ENCODE results near the gene NAPSA. TPM values are rescaled to one million over a fixed set of nuclear protein-coding genes. Genes with fewer than 3 reads are reported as not detected.

The NAPSA gene
- total and polyA plus RNA-seq, 9 of the 15 experiments (the other 6 are each of a cell fraction or from before 2014, with no cell fraction given) = 0.25 to 1.9 (median 0.69) TPM

DNA sequence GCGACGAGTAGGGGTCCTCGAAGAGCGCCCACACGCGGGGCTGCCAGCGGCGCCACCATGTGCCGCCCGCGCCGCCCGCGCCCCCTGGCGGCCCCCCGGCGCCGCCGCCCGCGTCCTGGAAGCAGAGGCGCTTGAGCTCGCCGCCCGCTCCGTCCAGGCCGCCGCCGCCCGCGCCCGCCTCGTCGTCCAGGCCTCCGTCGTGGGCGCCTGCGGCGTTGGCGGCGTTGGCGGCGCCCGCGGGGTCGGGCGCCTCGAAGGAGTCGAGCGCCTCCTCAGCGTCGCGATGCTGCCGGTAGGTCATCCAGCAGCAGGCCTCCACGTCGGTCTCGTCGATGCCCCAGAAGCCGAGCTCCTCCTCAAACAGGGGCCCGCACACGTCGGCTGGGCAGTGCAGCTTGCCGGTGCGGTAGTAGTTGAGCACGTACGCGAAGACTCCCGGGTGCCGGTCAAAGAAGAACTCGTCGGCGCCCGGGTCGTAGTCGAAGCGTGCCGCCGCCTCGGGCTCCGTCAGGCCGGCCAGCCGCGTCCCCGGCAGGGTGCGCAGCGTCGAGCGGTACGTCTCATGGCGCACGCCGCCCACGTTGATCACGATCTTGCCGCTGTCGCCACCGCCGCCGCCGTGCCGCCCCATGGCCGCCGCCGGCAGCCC lies 37.1 kb downstream of the NAPSA start (continued):
- TF ChIP-seq CHD1 (IDR thresholded peaks at IDR 0.05; ENCODE audit: low read length) = peak; percentile 51
- TF ChIP-seq ILF3 (IDR thresholded peaks at IDR 0.05; ENCODE audit: borderline replicate concordance) = no peak
- peak; percentile 70 to 75 for TF ChIP-seq NRF1 (conservative IDR thresholded peaks at IDR 0.05 in 1 of 2, IDR thresholded peaks at IDR 0.05 in 1 of 2)
- TF ChIP-seq GATA2 (CRISPR knock-in tag; IDR thresholded peaks at IDR 0.05) = 0 out of 2 replicates have a peak, but pooled peaks have one; percentile 11
- TF ChIP-seq, protein P1, sequence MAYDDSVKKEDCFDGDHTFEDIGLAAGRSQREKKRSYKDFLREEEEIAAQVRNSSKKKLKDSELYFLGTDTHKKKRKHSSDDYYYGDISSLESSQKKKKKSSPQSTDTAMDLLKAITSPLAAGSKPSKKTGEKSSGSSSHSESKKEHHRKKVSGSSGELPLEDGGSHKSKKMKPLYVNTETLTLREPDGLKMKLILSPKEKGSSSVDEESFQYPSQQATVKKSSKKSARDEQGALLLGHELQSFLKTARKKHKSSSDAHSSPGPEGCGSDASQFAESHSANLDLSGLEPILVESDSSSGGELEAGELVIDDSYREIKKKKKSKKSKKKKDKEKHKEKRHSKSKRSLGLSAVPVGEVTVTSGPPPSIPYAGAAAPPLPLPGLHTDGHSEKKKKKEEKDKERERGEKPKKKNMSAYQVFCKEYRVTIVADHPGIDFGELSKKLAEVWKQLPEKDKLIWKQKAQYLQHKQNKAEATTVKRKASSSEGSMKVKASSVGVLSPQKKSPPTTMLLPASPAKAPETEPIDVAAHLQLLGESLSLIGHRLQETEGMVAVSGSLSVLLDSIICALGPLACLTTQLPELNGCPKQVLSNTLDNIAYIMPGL (CRISPR knock-in tag; IDR thresholded peaks at IDR 0.05) = 0 out of 2 replicates have a peak, but pooled peaks have one; percentile 46
- TF ChIP-seq, protein P2, sequence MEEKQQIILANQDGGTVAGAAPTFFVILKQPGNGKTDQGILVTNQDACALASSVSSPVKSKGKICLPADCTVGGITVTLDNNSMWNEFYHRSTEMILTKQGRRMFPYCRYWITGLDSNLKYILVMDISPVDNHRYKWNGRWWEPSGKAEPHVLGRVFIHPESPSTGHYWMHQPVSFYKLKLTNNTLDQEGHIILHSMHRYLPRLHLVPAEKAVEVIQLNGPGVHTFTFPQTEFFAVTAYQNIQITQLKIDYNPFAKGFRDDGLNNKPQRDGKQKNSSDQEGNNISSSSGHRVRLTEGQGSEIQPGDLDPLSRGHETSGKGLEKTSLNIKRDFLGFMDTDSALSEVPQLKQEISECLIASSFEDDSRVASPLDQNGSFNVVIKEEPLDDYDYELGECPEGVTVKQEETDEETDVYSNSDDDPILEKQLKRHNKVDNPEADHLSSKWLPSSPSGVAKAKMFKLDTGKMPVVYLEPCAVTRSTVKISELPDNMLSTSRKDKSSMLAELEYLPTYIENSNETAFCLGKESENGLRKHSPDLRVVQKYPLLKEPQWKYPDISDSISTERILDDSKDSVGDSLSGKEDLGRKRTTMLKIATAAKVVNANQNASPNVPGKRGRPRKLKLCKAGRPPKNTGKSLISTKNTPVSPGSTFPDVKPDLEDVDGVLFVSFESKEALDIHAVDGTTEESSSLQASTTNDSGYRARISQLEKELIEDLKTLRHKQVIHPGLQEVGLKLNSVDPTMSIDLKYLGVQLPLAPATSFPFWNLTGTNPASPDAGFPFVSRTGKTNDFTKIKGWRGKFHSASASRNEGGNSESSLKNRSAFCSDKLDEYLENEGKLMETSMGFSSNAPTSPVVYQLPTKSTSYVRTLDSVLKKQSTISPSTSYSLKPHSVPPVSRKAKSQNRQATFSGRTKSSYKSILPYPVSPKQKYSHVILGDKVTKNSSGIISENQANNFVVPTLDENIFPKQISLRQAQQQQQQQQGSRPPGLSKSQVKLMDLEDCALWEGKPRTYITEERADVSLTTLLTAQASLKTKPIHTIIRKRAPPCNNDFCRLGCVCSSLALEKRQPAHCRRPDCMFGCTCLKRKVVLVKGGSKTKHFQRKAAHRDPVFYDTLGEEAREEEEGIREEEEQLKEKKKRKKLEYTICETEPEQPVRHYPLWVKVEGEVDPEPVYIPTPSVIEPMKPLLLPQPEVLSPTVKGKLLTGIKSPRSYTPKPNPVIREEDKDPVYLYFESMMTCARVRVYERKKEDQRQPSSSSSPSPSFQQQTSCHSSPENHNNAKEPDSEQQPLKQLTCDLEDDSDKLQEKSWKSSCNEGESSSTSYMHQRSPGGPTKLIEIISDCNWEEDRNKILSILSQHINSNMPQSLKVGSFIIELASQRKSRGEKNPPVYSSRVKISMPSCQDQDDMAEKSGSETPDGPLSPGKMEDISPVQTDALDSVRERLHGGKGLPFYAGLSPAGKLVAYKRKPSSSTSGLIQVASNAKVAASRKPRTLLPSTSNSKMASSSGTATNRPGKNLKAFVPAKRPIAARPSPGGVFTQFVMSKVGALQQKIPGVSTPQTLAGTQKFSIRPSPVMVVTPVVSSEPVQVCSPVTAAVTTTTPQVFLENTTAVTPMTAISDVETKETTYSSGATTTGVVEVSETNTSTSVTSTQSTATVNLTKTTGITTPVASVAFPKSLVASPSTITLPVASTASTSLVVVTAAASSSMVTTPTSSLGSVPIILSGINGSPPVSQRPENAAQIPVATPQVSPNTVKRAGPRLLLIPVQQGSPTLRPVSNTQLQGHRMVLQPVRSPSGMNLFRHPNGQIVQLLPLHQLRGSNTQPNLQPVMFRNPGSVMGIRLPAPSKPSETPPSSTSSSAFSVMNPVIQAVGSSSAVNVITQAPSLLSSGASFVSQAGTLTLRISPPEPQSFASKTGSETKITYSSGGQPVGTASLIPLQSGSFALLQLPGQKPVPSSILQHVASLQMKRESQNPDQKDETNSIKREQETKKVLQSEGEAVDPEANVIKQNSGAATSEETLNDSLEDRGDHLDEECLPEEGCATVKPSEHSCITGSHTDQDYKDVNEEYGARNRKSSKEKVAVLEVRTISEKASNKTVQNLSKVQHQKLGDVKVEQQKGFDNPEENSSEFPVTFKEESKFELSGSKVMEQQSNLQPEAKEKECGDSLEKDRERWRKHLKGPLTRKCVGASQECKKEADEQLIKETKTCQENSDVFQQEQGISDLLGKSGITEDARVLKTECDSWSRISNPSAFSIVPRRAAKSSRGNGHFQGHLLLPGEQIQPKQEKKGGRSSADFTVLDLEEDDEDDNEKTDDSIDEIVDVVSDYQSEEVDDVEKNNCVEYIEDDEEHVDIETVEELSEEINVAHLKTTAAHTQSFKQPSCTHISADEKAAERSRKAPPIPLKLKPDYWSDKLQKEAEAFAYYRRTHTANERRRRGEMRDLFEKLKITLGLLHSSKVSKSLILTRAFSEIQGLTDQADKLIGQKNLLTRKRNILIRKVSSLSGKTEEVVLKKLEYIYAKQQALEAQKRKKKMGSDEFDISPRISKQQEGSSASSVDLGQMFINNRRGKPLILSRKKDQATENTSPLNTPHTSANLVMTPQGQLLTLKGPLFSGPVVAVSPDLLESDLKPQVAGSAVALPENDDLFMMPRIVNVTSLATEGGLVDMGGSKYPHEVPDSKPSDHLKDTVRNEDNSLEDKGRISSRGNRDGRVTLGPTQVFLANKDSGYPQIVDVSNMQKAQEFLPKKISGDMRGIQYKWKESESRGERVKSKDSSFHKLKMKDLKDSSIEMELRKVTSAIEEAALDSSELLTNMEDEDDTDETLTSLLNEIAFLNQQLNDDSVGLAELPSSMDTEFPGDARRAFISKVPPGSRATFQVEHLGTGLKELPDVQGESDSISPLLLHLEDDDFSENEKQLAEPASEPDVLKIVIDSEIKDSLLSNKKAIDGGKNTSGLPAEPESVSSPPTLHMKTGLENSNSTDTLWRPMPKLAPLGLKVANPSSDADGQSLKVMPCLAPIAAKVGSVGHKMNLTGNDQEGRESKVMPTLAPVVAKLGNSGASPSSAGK (IDR thresholded peaks at IDR 0.05) = peak; percentile 62
- TF ChIP-seq RB1 (IDR thresholded peaks at IDR 0.05; ENCODE audit: low read depth) = peak; percentile 53; the same call in 1 of the 2 replicates
- peak; percentile 25; the same call in 1 of the 2 replicates for TF ChIP-seq ZBTB1 (CRISPR knock-in tag; IDR thresholded peaks at IDR 0.05; ENCODE audit: borderline replicate concordance, low read depth)
- TF ChIP-seq, protein P3, sequence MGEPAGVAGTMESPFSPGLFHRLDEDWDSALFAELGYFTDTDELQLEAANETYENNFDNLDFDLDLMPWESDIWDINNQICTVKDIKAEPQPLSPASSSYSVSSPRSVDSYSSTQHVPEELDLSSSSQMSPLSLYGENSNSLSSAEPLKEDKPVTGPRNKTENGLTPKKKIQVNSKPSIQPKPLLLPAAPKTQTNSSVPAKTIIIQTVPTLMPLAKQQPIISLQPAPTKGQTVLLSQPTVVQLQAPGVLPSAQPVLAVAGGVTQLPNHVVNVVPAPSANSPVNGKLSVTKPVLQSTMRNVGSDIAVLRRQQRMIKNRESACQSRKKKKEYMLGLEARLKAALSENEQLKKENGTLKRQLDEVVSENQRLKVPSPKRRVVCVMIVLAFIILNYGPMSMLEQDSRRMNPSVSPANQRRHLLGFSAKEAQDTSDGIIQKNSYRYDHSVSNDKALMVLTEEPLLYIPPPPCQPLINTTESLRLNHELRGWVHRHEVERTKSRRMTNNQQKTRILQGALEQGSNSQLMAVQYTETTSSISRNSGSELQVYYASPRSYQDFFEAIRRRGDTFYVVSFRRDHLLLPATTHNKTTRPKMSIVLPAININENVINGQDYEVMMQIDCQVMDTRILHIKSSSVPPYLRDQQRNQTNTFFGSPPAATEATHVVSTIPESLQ (CRISPR knock-in tag; IDR thresholded peaks at IDR 0.05) = 0 out of 2 replicates have a peak, but pooled peaks have one; percentile 47
- TF ChIP-seq L3MBTL2 (IDR thresholded peaks at IDR 0.05) = peak; percentile 80
- TF ChIP-seq, protein P4, sequence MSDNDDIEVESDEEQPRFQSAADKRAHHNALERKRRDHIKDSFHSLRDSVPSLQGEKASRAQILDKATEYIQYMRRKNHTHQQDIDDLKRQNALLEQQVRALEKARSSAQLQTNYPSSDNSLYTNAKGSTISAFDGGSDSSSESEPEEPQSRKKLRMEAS (CRISPR knock-in tag; IDR thresholded peaks at IDR 0.05) = peak; percentile 55; the same call in 1 of the 2 replicates

All from K562 (cell line).